HG03097 (cell line): ENCODE measurements around the gene BRD2.
"Not testable (repeated sequence)": the region's sequence is repeated elsewhere in the genome, so short reads cannot be mapped to it uniquely, and the experiment has no call there.

Experiments used
- ATAC-seq: cut with Tn5 transposase; IDR thresholded peaks from one replicate; pipeline ENCODE4 v1.9.1; 2021; ENCODE audit not compliant: unreplicated experiment, low FRiP score

Gene BRD2

GRCh38 chr6:32968093-32968866 is at the start of gene BRD2:
BRD2 (plus strand) TSS chr6:32968594; CDS start chr6:32972899, 4,305 bp downstream.
- ATAC-seq: peak; percentile 31

GRCh38 chr6:32920715-32921114 is 47.7 kb upstream of the BRD2 start:
- ATAC-seq: no peak

- ATAC-seq: no peak
Observed at GRCh38 chr6:32922083-32922482, 46.3 kb upstream of the BRD2 start.

- ATAC-seq: no peak
Observed at GRCh38 chr6:32931211-32931610, 37.2 kb upstream of the BRD2 start.

GRCh38 chr6:32932132-32932868 is 36.1 kb upstream of the BRD2 start:
- ATAC-seq: no peak

GRCh38 chr6:32933661-32934085 is 34.7 kb upstream of the BRD2 start:
- no peak for ATAC-seq

- no peak for ATAC-seq
Observed at GRCh38 chr6:32935551-32936238, 32.7 kb upstream of the BRD2 start.

GRCh38 chr6:32936239-32937152 is 31.9 kb upstream of the BRD2 start:
- no peak for ATAC-seq

GRCh38 chr6:32937230-32937633 is 31.2 kb upstream of the BRD2 start:
- no peak for ATAC-seq

- no peak for ATAC-seq
Observed at GRCh38 chr6:32938494-32938893, 29.9 kb upstream of the BRD2 start.

- peak; percentile 44 for ATAC-seq
Observed at GRCh38 chr6:32940656-32941213, 27.7 kb upstream of the BRD2 start, which contains the start of gene HLA-DMB. HLA-DMB (minus strand) TSS chr6:32941028; CDS start chr6:32940807, 221 bp downstream.

GRCh38 chr6:32941214-32941768 is 27.1 kb upstream of the BRD2 start:
- peak; percentile 44 for ATAC-seq

- not testable (repeated sequence) for ATAC-seq
Observed at GRCh38 chr6:32942555-32943123, 25.8 kb upstream of the BRD2 start.

- ATAC-seq: peak; percentile 42
Observed at GRCh38 chr6:32943864-32944649, 24.3 kb upstream of the BRD2 start.

- no peak for ATAC-seq
Observed at GRCh38 chr6:32945108-32945760, 23.2 kb upstream of the BRD2 start.

GRCh38 chr6:32945953-32946352 is 22.4 kb upstream of the BRD2 start:
- no peak for ATAC-seq

- ATAC-seq: no peak
Observed at GRCh38 chr6:32946893-32947292, 21.5 kb upstream of the BRD2 start.
